ENCODE results near the gene ALKBH5.

ALKBH5 gene

GRCh38 chr17:18227635-18228034, 44.0 kb downstream of the ALKBH5 start:
- DNase-seq: no peak
- no peaks in the 10 kb centered on the region for H3K27me3 Mint-ChIP-seq
- H3K4me3 Mint-ChIP-seq: no peak overlapping the region
- H3K27ac Mint-ChIP-seq: no peak overlapping the region
- no peak for ATAC-seq (replicated peaks)
- H3K36me3 Mint-ChIP-seq: peaks cover 0 to 3% of the 10 kb centered on the region in 2 donors
- H3K9me3 Mint-ChIP-seq: no peaks in the 10 kb centered on the region
- H3K4me1 Mint-ChIP-seq: peaks cover 11 to 23% of the 10 kb centered on the region in 2 donors

GRCh38 chr17:18228176-18228682, 44.6 kb downstream of the ALKBH5 start:
- DNase-seq (no peak), ATAC-seq (replicated peaks) (no peak)
- H3K27ac Mint-ChIP-seq: no peak overlapping the region
- peaks cover 0 to 3% of the 10 kb centered on the region in 2 donors for H3K36me3 Mint-ChIP-seq
- H3K9me3 Mint-ChIP-seq: no peaks in the 10 kb centered on the region
- peaks cover 11 to 23% of the 10 kb centered on the region in 2 donors for H3K4me1 Mint-ChIP-seq
- no peaks in the 10 kb centered on the region for H3K27me3 Mint-ChIP-seq
- no peak overlapping the region for H3K4me3 Mint-ChIP-seq

- H3K4me1 Mint-ChIP-seq: peaks cover 11 to 23% of the 10 kb centered on the region in 2 donors
Observed at GRCh38 chr17:18229254-18229653, 45.6 kb downstream of the ALKBH5 start.

GRCh38 chr17:18229771-18230170, 46.1 kb downstream of the ALKBH5 start:
- Mint-ChIP-seq H3K36me3 (peaks cover 6 to 7% of the 10 kb centered on the region in 2 donors), H3K27me3 (no peaks in the 10 kb centered on the region), H3K4me3 (no peak overlapping the region), H3K27ac (no peak overlapping the region), H3K9me3 (no peaks in the 10 kb centered on the region), H3K4me1 (peaks cover 10 to 23% of the 10 kb centered on the region in 2 donors)
- no peak for ATAC-seq (replicated peaks)
- no peak for DNase-seq

More at GRCh38 chr17:18229254-18229653, 45.6 kb downstream of the ALKBH5 start:
- no peaks in the 10 kb centered on the region for H3K9me3 Mint-ChIP-seq
- peaks cover 2 to 3% of the 10 kb centered on the region in 2 donors for H3K36me3 Mint-ChIP-seq
- ATAC-seq (replicated peaks): no peak
- no peaks in the 10 kb centered on the region for H3K27me3 Mint-ChIP-seq
- no peak overlapping the region for H3K27ac Mint-ChIP-seq
- no peak for DNase-seq
- H3K4me3 Mint-ChIP-seq: no peak overlapping the region

GRCh38 chr17:18230288-18231141, 46.9 kb downstream of the ALKBH5 start:
- Mint-ChIP-seq H3K27me3 (no peaks in the 10 kb centered on the region), H3K4me3 (no peak overlapping the region), H3K4me1 (peaks cover 7 to 23% of the 10 kb centered on the region in 2 donors), H3K36me3 (peaks cover 9 to 11% of the 10 kb centered on the region in 2 donors), H3K27ac (no peak overlapping the region), H3K9me3 (no peaks in the 10 kb centered on the region)
- ATAC-seq (replicated peaks) (no peak), DNase-seq (no peak)

GRCh38 chr17:18231164-18231563, 47.5 kb downstream of the ALKBH5 start:
- H3K4me1 Mint-ChIP-seq: peaks cover 4 to 19% of the 10 kb centered on the region in 2 donors
- no peaks in the 10 kb centered on the region for H3K27me3 Mint-ChIP-seq
- ATAC-seq (replicated peaks) (no peak), DNase-seq (no peak)
- H3K27ac Mint-ChIP-seq: no peak overlapping the region
- no peaks in the 10 kb centered on the region for H3K9me3 Mint-ChIP-seq
- no peak overlapping the region for H3K4me3 Mint-ChIP-seq
- peaks cover 12 to 15% of the 10 kb centered on the region in 2 donors for H3K36me3 Mint-ChIP-seq

- no peak overlapping the region for H3K4me3 Mint-ChIP-seq
- no peak for ATAC-seq (replicated peaks)
- H3K27me3 Mint-ChIP-seq: no peaks in the 10 kb centered on the region
- H3K27ac Mint-ChIP-seq: no peak overlapping the region
- H3K9me3 Mint-ChIP-seq: no peaks in the 10 kb centered on the region
- peaks cover 17 to 25% of the 10 kb centered on the region in 2 donors for H3K36me3 Mint-ChIP-seq
- H3K4me1 Mint-ChIP-seq: no peaks in the 10 kb centered on the region
- DNase-seq: no peak
Observed at GRCh38 chr17:18233803-18234518, 50.3 kb downstream of the ALKBH5 start.

GRCh38 chr17:18234853-18235380, 51.3 kb downstream of the ALKBH5 start:
- Mint-ChIP-seq H3K4me3 (no peak overlapping the region), H3K36me3 (peaks cover 20 to 30% of the 10 kb centered on the region in 2 donors)

GRCh38 chr17:18235743-18236256, 52.2 kb downstream of the ALKBH5 start:
- H3K36me3 Mint-ChIP-seq: peaks cover 21 to 30% of the 10 kb centered on the region in 2 donors
- no peak overlapping the region for H3K4me3 Mint-ChIP-seq
- H3K27ac Mint-ChIP-seq: peak overlapping the region; percentile 34
- H3K4me1 Mint-ChIP-seq: peaks cover 0 to 1% of the 10 kb centered on the region in 2 donors
- ATAC-seq (replicated peaks): no peak
- DNase-seq: no peak
- H3K9me3 Mint-ChIP-seq: no peaks in the 10 kb centered on the region
- no peaks in the 10 kb centered on the region for H3K27me3 Mint-ChIP-seq

More at GRCh38 chr17:18234853-18235380, 51.3 kb downstream of the ALKBH5 start:
- Mint-ChIP-seq H3K27me3 (no peaks in the 10 kb centered on the region), H3K4me1 (peaks cover 0 to under 1% of the 10 kb centered on the region in 2 donors), H3K27ac (no peak overlapping the region), H3K9me3 (no peaks in the 10 kb centered on the region)
- ATAC-seq (replicated peaks) (no peak), DNase-seq (no peak)

- no peak overlapping the region for H3K27ac Mint-ChIP-seq
- H3K4me3 Mint-ChIP-seq: no peak overlapping the region
- peaks cover 24 to 30% of the 10 kb centered on the region in 2 donors for H3K36me3 Mint-ChIP-seq
- H3K4me1 Mint-ChIP-seq: peaks cover 0 to 1% of the 10 kb centered on the region in 2 donors
- no peaks in the 10 kb centered on the region for H3K9me3 Mint-ChIP-seq
- DNase-seq (no peak), ATAC-seq (replicated peaks) (no peak)
- no peaks in the 10 kb centered on the region for H3K27me3 Mint-ChIP-seq
Observed at GRCh38 chr17:18236494-18236893, 52.9 kb downstream of the ALKBH5 start.

GRCh38 chr17:18237461-18237860, 53.8 kb downstream of the ALKBH5 start:
- DNase-seq: no peak
- Mint-ChIP-seq H3K4me1 (peaks cover 0 to 1% of the 10 kb centered on the region in 2 donors), H3K36me3 (peaks cover 26 to 30% of the 10 kb centered on the region in 2 donors), H3K9me3 (no peaks in the 10 kb centered on the region), H3K27ac (no peak overlapping the region), H3K4me3 (no peak overlapping the region), H3K27me3 (no peaks in the 10 kb centered on the region)
- no peak for ATAC-seq (replicated peaks)

- no peak overlapping the region for H3K4me3 Mint-ChIP-seq
- ATAC-seq (replicated peaks): no peak
- peaks cover 0 to 1% of the 10 kb centered on the region in 2 donors for H3K4me1 Mint-ChIP-seq
- peaks cover 28 to 30% of the 10 kb centered on the region in 2 donors for H3K36me3 Mint-ChIP-seq
- H3K27ac Mint-ChIP-seq: no peak overlapping the region
- no peak for DNase-seq
- no peaks in the 10 kb centered on the region for H3K9me3 Mint-ChIP-seq
- H3K27me3 Mint-ChIP-seq: no peaks in the 10 kb centered on the region
Observed at GRCh38 chr17:18238299-18238698, 54.7 kb downstream of the ALKBH5 start.

GRCh38 chr17:18240449-18240848, 56.8 kb downstream of the ALKBH5 start:
- H3K27ac Mint-ChIP-seq: no peak overlapping the region
- no peak overlapping the region for H3K4me3 Mint-ChIP-seq
- H3K36me3 Mint-ChIP-seq: peaks cover 24 to 29% of the 10 kb centered on the region in 2 donors
- H3K27me3 Mint-ChIP-seq: no peaks in the 10 kb centered on the region
- ATAC-seq (replicated peaks) (no peak), DNase-seq (no peak)
- H3K4me1 Mint-ChIP-seq: peaks cover 0 to 1% of the 10 kb centered on the region in 2 donors
- no peaks in the 10 kb centered on the region for H3K9me3 Mint-ChIP-seq

- H3K9me3 Mint-ChIP-seq: no peaks in the 10 kb centered on the region
- H3K27me3 Mint-ChIP-seq: no peaks in the 10 kb centered on the region
- H3K36me3 Mint-ChIP-seq: peaks cover 24 to 29% of the 10 kb centered on the region in 2 donors
- H3K4me3 Mint-ChIP-seq: no peak overlapping the region
- ATAC-seq (replicated peaks): no peak
- DNase-seq: no peak
- peak overlapping the region; percentile 17 for H3K27ac Mint-ChIP-seq
- peaks cover 0 to 1% of the 10 kb centered on the region in 2 donors for H3K4me1 Mint-ChIP-seq
Observed at GRCh38 chr17:18241229-18241871, 57.7 kb downstream of the ALKBH5 start.
